ENCODE results near the gene XRRA1.

XRRA1 gene

DNA sequence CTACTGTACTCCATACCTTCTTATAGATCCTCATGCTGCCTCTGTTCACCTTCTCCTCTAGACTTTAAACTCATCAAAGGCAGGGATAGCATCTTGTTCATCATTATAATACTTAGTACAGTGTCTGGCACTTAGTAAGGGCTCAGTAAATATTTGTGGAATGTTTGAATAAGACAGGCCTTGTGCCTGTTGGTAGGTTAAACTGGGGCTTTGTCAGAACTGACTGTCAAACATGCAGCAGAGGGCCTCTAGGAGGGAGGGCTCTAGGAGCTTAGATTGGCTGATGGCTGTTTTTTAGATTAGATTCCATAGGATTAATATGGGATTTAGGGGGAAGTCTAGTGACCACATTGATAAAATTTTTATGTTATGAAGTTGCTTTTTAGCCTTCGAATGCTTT, 129.5 kb downstream of the XRRA1 start:
- no peak for DNase-seq
- H3K79me2 ChIP-seq (ENCODE audit: insufficient read depth, low read length): peaks cover 13% of the 10 kb centered on the region; the same call in 1 of the 2 replicates
- TF ChIP-seq, protein P1, sequence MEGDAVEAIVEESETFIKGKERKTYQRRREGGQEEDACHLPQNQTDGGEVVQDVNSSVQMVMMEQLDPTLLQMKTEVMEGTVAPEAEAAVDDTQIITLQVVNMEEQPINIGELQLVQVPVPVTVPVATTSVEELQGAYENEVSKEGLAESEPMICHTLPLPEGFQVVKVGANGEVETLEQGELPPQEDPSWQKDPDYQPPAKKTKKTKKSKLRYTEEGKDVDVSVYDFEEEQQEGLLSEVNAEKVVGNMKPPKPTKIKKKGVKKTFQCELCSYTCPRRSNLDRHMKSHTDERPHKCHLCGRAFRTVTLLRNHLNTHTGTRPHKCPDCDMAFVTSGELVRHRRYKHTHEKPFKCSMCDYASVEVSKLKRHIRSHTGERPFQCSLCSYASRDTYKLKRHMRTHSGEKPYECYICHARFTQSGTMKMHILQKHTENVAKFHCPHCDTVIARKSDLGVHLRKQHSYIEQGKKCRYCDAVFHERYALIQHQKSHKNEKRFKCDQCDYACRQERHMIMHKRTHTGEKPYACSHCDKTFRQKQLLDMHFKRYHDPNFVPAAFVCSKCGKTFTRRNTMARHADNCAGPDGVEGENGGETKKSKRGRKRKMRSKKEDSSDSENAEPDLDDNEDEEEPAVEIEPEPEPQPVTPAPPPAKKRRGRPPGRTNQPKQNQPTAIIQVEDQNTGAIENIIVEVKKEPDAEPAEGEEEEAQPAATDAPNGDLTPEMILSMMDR (IDR thresholded peaks at IDR 0.05; ENCODE audit: borderline replicate concordance, extremely low read depth, low read length, poor library complexity, severe bottlenecking): no peak
- no peak for TF ChIP-seq EZH2 (IDR thresholded peaks at IDR 0.05; ENCODE audit: borderline replicate concordance, low read depth, low read length, severe bottlenecking)
- H3K4me1 ChIP-seq (ENCODE audit: insufficient read depth, low read length): no peaks in the 10 kb centered on the region
- H3K9me3 ChIP-seq (ENCODE audit: insufficient read depth, low read length, severe bottlenecking): peaks cover 21% of the 10 kb centered on the region
- no peak overlapping the region for H3K4me2 ChIP-seq (ENCODE audit: insufficient read depth, low read length)
- no peak for ATAC-seq (ENCODE audit: insufficient read depth, low read depth)
- no peak overlapping the region for H3K9ac ChIP-seq (ENCODE audit: low read depth, low read length)
- H3K4me3 ChIP-seq (ENCODE audit: low read depth in 1 of 2, low read length in 2 of 2): no peak overlapping the region
- no peak overlapping the region for H3K27ac ChIP-seq (ENCODE audit: low read length)
- H2AFZ ChIP-seq (ENCODE audit: low read depth, low read length): no peak overlapping the region
- H3K36me3 ChIP-seq (ENCODE audit: insufficient read depth, low read length): peaks cover 88% of the 10 kb centered on the region
- H3K27me3 ChIP-seq (ENCODE audit: insufficient read depth, low read length, poor library complexity): no peaks in the 10 kb centered on the region
- H4K20me1 ChIP-seq (ENCODE audit: insufficient read depth, low read length): no peaks in the 10 kb centered on the region; the same call in 1 of the 2 replicates

DNA sequence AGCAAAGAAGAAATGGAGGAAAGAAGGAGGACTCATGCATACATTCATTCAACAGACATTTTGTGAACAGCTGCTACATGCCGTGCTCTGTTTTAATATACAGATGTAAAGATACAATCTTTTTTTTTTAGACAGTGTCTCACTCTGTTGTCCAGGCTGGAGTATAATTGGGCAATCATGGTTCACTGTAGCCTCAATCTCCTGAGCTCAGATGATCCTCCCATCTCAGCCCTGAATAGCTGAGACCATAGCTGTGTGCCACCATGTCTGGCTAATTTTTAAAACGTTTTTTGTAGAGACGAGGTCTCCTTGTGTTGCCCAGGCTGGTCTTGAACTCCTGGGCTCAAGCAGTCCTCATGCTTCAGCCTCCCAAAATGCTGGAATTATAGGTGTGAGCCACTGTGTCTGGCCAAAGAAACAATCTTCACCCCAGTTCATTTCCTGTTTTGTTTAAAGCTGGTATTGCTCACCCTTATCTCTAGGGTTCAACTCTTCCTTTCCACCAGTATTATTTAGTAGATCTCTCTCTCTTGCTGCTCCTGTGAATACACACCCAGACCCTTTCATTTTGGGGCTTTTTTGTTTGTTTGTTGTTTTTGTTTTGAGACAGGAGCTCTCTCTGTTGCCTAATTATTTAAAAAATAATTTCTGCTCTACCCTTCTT, 130.5 kb downstream of the XRRA1 start:
- H3K9me3 ChIP-seq (ENCODE audit: insufficient read depth, low read length, severe bottlenecking): peaks cover 12% of the 10 kb centered on the region
- no peak overlapping the region for H2AFZ ChIP-seq (ENCODE audit: low read depth, low read length)
- DNase-seq (no peak), ATAC-seq (ENCODE audit: insufficient read depth, low read depth) (no peak)
- H3K36me3 ChIP-seq (ENCODE audit: insufficient read depth, low read length): peaks cover 86% of the 10 kb centered on the region
- TF ChIP-seq, protein P1 (IDR thresholded peaks at IDR 0.05; ENCODE audit: borderline replicate concordance, extremely low read depth, low read length, poor library complexity, severe bottlenecking): no peak
- TF ChIP-seq EZH2 (IDR thresholded peaks at IDR 0.05; ENCODE audit: borderline replicate concordance, low read depth, low read length, severe bottlenecking): no peak
- peaks cover 13% of the 10 kb centered on the region; the same call in 1 of the 2 replicates for H3K79me2 ChIP-seq (ENCODE audit: insufficient read depth, low read length)
- H3K4me1 ChIP-seq (ENCODE audit: insufficient read depth, low read length): no peaks in the 10 kb centered on the region
- H3K4me2 ChIP-seq (ENCODE audit: insufficient read depth, low read length): no peak overlapping the region
- no peaks in the 10 kb centered on the region; the same call in 1 of the 2 replicates for H4K20me1 ChIP-seq (ENCODE audit: insufficient read depth, low read length)
- H3K4me3 ChIP-seq (ENCODE audit: low read depth in 1 of 2, low read length in 2 of 2): no peak overlapping the region
- no peak overlapping the region for H3K27ac ChIP-seq (ENCODE audit: low read length)
- H3K9ac ChIP-seq (ENCODE audit: low read depth, low read length): no peak overlapping the region
- H3K27me3 ChIP-seq (ENCODE audit: insufficient read depth, low read length, poor library complexity): no peaks in the 10 kb centered on the region

DNA sequence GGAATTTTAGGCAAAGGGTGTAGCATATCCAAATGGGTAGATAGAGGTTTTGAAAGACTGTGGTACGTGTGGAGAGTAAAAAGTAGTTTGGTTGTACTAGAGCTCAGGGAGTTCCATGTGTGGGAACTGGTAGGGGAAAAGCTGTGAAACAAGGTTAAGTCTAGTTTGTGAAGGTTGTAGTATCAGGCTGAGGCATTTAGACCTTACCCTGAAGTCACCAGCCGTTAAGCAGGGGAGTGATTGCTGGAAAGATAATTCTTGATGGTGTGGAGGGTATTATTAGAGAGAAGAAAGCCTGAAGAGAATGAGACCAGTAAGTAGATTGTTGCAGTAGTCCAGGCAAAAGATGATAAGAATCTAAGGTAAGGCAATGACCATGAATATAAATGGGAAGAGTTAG, 132.2 kb downstream of the XRRA1 start:
- H2AFZ ChIP-seq (ENCODE audit: low read depth, low read length): no peak overlapping the region
- no peak for ATAC-seq (ENCODE audit: insufficient read depth, low read depth)
- TF ChIP-seq EZH2 (IDR thresholded peaks at IDR 0.05; ENCODE audit: borderline replicate concordance, low read depth, low read length, severe bottlenecking): no peak
- TF ChIP-seq, protein P1 (IDR thresholded peaks at IDR 0.05; ENCODE audit: borderline replicate concordance, extremely low read depth, low read length, poor library complexity, severe bottlenecking): no peak
- no peak overlapping the region for H3K4me2 ChIP-seq (ENCODE audit: insufficient read depth, low read length)
- H3K36me3 ChIP-seq (ENCODE audit: insufficient read depth, low read length): peaks cover 86% of the 10 kb centered on the region
- no peak overlapping the region for H3K27ac ChIP-seq (ENCODE audit: low read length)
- no peaks in the 10 kb centered on the region for H3K27me3 ChIP-seq (ENCODE audit: insufficient read depth, low read length, poor library complexity)
- peaks cover 7% of the 10 kb centered on the region; the same call in 1 of the 2 replicates for H3K79me2 ChIP-seq (ENCODE audit: insufficient read depth, low read length)
- H3K4me3 ChIP-seq (ENCODE audit: low read depth in 1 of 2, low read length in 2 of 2): no peak overlapping the region
- no peaks in the 10 kb centered on the region for H3K9me3 ChIP-seq (ENCODE audit: insufficient read depth, low read length, severe bottlenecking)
- H3K4me1 ChIP-seq (ENCODE audit: insufficient read depth, low read length): no peaks in the 10 kb centered on the region
- DNase-seq: no peak
- H4K20me1 ChIP-seq (ENCODE audit: insufficient read depth, low read length): no peaks in the 10 kb centered on the region; the same call in 1 of the 2 replicates
- no peak overlapping the region for H3K9ac ChIP-seq (ENCODE audit: low read depth, low read length)
